ENCODE data around the gene HDGF. TPM values are rescaled to one million over a fixed set of nuclear protein-coding genes. Genes with fewer than 3 reads are reported as not detected.

HDGF gene
- total and polyA plus RNA-seq, 9 of the 15 experiments (the other 6 are each of a cell fraction or from before 2014, with no cell fraction given) = 38.8 to 601 (median 400) TPM

DNA sequence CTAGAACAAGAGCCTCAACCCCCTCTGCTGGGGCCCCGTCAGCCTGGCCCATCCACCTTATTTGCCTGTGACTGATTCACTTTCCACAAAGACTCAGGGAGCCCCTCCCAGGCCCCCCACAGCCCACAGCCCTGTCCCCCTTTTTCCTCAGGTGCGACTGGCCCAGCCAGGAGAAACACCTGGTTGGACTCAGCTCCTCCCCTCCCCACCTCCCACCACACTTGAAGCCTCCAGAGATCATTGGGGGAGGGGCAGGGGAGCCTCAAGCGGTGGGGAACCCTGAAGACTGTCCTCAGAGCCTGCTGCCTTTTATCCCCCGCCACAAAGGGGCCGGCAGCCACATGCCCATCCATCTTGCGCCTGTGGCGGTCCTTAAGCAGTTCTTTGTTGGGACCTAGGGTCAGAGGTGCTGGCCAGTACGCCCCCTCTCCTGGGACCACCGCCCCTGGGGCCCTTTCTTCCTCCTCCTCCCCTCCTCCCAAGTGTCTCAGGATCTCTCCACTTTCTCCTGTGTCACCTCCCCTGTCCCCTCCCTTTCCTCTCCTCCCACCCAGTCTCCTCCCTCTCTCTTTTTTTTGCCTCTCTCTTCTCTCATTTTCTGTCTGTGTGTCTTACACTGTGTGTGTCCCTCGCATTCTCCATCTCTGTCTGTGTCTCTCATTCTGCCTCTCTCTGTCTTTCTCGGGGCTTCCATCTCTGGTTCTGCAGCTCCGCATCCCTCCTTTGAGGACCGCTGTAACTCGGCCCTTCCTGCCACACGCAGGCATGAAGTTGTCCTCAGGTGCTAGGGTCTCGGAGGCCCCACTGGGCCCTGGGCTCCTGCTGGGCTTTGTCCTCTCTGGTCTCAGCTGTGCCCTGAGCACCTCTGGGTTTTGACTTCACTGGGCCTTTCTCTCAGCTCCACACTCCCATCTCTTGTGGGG, 58.3 kb downstream of the HDGF start (continued):
- TF ChIP-seq FOXK1 (CRISPR knock-in tag; IDR thresholded peaks at IDR 0.05; ENCODE audit: borderline replicate concordance) (no peak), ZBTB40 (IDR thresholded peaks at IDR 0.05) (peak; percentile 56; the same call in 1 of the 2 replicates), ZBTB40 (CRISPR knock-in tag; IDR thresholded peaks at IDR 0.05) (no peak), ZNF512 (tag; IDR thresholded peaks at IDR 0.05) (no peak), CAMTA2 (CRISPR knock-in tag; conservative IDR thresholded peaks at IDR 0.05) (no peak), NFATC3 (IDR thresholded peaks at IDR 0.05) (no peak), KAT8 (IDR thresholded peaks at IDR 0.05; ENCODE audit: low read depth) (no peak), XRCC4 (IDR thresholded peaks at IDR 0.05; ENCODE audit: extremely low read depth, insufficient read depth, insufficient read length) (no peak), ZBTB8A (IDR thresholded peaks at IDR 0.05; ENCODE audit: partially characterized antibody) (no peak), LEF1 (IDR thresholded peaks at IDR 0.05) (peak; percentile 93; the same call in 1 of the 2 replicates), BCOR (IDR thresholded peaks at IDR 0.05) (no peak), ZBTB26 (CRISPR knock-in tag; IDR thresholded peaks at IDR 0.05) (no peak), TBP (optimal IDR thresholded peaks at IDR 0.05; ENCODE audit: low read depth, low read length) (peak; percentile 47)
- TF ChIP-seq, protein P1, sequence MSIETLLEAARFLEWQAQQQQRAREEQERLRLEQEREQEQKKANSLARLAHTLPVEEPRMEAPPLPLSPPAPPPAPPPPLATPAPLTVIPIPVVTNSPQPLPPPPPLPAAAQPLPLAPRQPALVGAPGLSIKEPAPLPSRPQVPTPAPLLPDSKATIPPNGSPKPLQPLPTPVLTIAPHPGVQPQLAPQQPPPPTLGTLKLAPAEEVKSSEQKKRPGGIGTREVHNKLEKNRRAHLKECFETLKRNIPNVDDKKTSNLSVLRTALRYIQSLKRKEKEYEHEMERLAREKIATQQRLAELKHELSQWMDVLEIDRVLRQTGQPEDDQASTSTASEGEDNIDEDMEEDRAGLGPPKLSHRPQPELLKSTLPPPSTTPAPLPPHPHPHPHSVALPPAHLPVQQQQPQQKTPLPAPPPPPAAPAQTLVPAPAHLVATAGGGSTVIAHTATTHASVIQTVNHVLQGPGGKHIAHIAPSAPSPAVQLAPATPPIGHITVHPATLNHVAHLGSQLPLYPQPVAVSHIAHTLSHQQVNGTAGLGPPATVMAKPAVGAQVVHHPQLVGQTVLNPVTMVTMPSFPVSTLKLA (conservative IDR thresholded peaks at IDR 0.05) = no peak

Measured in K562 (cell line).